ENCODE data around the gene AKAP3. TPM values are rescaled to one million over a fixed set of nuclear protein-coding genes. Genes with fewer than 3 reads are reported as not detected.

AKAP3 gene
- total RNA-seq, 2 donors from 2014 or later: 1.8 to 13.9 TPM

GRCh38 chr12:4591180-4591687 lies 57.6 kb downstream of the AKAP3 start:
- no peak overlapping the region for H3K27ac ChIP-seq
- intact Hi-C loops (cut with DNase I): no loop called here
- no peak for DNase-seq (ENCODE audit: low spot score)
- 49% methylated on average over 7 of the region's 7 CpGs for WGBS
- H3K27me3 ChIP-seq (replicated peaks; ENCODE audit: insufficient read depth): no peaks in the 10 kb centered on the region
- no peaks in the 10 kb centered on the region for H3K4me1 ChIP-seq (replicated peaks)
- no peak overlapping the region for H3K4me3 ChIP-seq
- H3K9me3 ChIP-seq: no peaks in the 10 kb centered on the region
- H3K36me3 ChIP-seq: no peaks in the 10 kb centered on the region
- no peak for TF ChIP-seq POLR2A (IDR thresholded peaks at IDR 0.05)
- no peak for TF ChIP-seq CTCF (IDR thresholded peaks at IDR 0.05)
- no peak for TF ChIP-seq POLR2AphosphoS5 (IDR thresholded peaks at IDR 0.05)

- no peak for DNase-seq (ENCODE audit: low spot score)
- no peak for TF ChIP-seq POLR2AphosphoS5 (IDR thresholded peaks at IDR 0.05)
- TF ChIP-seq POLR2A (IDR thresholded peaks at IDR 0.05): no peak
- TF ChIP-seq CTCF (IDR thresholded peaks at IDR 0.05): no peak
- Histone ChIP-seq H3K9me3 (no peaks in the 10 kb centered on the region), H3K27me3 (replicated peaks; ENCODE audit: insufficient read depth) (no peaks in the 10 kb centered on the region), H3K4me3 (no peak overlapping the region), H3K36me3 (no peaks in the 10 kb centered on the region), H3K27ac (no peak overlapping the region), H3K4me1 (replicated peaks) (no peaks in the 10 kb centered on the region)
- 93% methylated on average over 2 of the region's 2 CpGs for WGBS
- intact Hi-C loops (cut with DNase I): no loop called here
Measured at GRCh38 chr12:4589941-4590340, 58.9 kb downstream of the AKAP3 start.

GRCh38 chr12:4588916-4589315 lies 59.9 kb downstream of the AKAP3 start:
- Histone ChIP-seq H3K4me1 (replicated peaks) (no peaks in the 10 kb centered on the region), H3K4me3 (no peak overlapping the region), H3K36me3 (no peaks in the 10 kb centered on the region), H3K27me3 (replicated peaks; ENCODE audit: insufficient read depth) (no peaks in the 10 kb centered on the region), H3K27ac (no peak overlapping the region), H3K9me3 (no peaks in the 10 kb centered on the region)
- TF ChIP-seq POLR2AphosphoS5 (IDR thresholded peaks at IDR 0.05): no peak
- TF ChIP-seq POLR2A (IDR thresholded peaks at IDR 0.05): no peak
- TF ChIP-seq CTCF (IDR thresholded peaks at IDR 0.05): no peak
- WGBS: 97% methylated on average over 3 of the region's 3 CpGs
- DNase-seq (ENCODE audit: low spot score): no peak
- intact Hi-C loops (cut with DNase I): no loop called here

GRCh38 chr12:4587108-4587507 lies 61.7 kb downstream of the AKAP3 start:
- TF ChIP-seq POLR2AphosphoS5 (IDR thresholded peaks at IDR 0.05) (no peak), CTCF (IDR thresholded peaks at IDR 0.05) (no peak), POLR2A (IDR thresholded peaks at IDR 0.05) (no peak)
- Histone ChIP-seq H3K4me3 (no peak overlapping the region), H3K4me1 (replicated peaks) (no peaks in the 10 kb centered on the region), H3K36me3 (no peaks in the 10 kb centered on the region), H3K9me3 (no peaks in the 10 kb centered on the region), H3K27me3 (replicated peaks; ENCODE audit: insufficient read depth) (no peaks in the 10 kb centered on the region), H3K27ac (no peak overlapping the region)
- 87% methylated on average over 9 of the region's 9 CpGs for WGBS
- intact Hi-C loops (cut with DNase I): no loop called here
- no peak for DNase-seq (ENCODE audit: low spot score)

GRCh38 chr12:4586500-4586899 lies 62.4 kb downstream of the AKAP3 start:
- Histone ChIP-seq H3K9me3 (no peaks in the 10 kb centered on the region), H3K36me3 (no peaks in the 10 kb centered on the region), H3K4me1 (replicated peaks) (no peaks in the 10 kb centered on the region), H3K27ac (no peak overlapping the region), H3K4me3 (no peak overlapping the region), H3K27me3 (replicated peaks; ENCODE audit: insufficient read depth) (no peaks in the 10 kb centered on the region)
- TF ChIP-seq CTCF (IDR thresholded peaks at IDR 0.05) (no peak), POLR2AphosphoS5 (IDR thresholded peaks at IDR 0.05) (no peak), POLR2A (IDR thresholded peaks at IDR 0.05) (no peak)
- DNase-seq (ENCODE audit: low spot score): no peak
- 27% methylated on average over 5 of the region's 5 CpGs for WGBS
- intact Hi-C loops (cut with DNase I): no loop called here

All from prostate gland (tissue), 2 donors.